Fibroblast of lung (primary cell): ENCODE data around the gene B4GALT7.

Experiments used
- EZH2 ChIP-seq: IDR thresholded peaks from 2 replicates; pipeline ENCODE4 v1.5.1; 2012; ENCODE audit warnings: low read length, control low read depth, mild to moderate bottlenecking; ENCODE audit errors: missing control alignments
- TF ChIP-seq, protein P1 (sequence below), 2 donors: IDR thresholded peaks in 1 of 2; conservative IDR thresholded peaks in 1 of 2; 1 replicate in 1 of 2; 2 replicates in 1 of 2; pipeline ENCODE4 v1.5.1; 2011 to 2012; ENCODE audit warnings: low read length in 2 of 2, control low read depth in 1 of 2, inconsistent platforms in 1 of 2, low read depth in 1 of 2, mild to moderate bottlenecking in 1 of 2

DNA sequence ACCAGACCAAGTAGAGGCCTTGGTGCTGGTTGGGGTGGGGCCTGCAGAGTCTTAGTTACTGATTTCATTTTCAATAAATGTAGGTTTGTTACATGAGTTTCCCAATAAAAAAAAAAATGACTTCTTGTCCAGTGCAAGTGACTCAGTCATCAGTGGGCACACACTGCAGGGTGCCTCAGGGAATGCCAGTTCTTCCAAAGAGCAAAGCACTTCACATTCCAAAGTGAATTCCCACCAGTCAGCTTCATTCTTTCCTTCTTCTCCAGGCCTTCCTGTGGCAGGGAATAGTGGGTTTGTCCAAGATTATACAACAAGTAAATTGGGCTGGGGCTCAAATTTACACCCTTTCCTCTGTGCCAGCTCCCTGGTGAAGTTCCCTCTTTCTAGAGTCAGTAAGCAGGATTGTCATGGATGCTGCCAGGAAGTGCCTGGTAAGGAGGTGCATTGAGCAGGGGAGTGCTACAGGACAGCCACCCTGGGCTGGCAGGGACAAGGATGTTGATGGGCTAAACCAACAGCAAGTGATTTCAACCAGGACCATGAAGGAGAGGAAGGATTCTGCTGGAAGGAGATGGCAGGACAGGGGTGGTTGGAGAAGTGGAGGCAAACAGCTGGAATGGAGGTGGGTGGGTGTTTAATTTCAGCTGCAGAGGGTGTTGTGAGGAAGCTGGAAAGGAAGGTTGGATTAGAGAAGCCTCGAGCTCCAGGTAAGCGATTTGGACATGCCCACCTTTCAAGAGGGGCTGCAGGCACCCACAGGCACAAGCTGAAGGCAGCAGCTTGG lies 3.7 kb upstream of the B4GALT7 start:
- TF ChIP-seq, protein P1, sequence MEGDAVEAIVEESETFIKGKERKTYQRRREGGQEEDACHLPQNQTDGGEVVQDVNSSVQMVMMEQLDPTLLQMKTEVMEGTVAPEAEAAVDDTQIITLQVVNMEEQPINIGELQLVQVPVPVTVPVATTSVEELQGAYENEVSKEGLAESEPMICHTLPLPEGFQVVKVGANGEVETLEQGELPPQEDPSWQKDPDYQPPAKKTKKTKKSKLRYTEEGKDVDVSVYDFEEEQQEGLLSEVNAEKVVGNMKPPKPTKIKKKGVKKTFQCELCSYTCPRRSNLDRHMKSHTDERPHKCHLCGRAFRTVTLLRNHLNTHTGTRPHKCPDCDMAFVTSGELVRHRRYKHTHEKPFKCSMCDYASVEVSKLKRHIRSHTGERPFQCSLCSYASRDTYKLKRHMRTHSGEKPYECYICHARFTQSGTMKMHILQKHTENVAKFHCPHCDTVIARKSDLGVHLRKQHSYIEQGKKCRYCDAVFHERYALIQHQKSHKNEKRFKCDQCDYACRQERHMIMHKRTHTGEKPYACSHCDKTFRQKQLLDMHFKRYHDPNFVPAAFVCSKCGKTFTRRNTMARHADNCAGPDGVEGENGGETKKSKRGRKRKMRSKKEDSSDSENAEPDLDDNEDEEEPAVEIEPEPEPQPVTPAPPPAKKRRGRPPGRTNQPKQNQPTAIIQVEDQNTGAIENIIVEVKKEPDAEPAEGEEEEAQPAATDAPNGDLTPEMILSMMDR (conservative IDR thresholded peaks at IDR 0.05 in 1 of 2, IDR thresholded peaks at IDR 0.05 in 1 of 2; ENCODE audit: low read depth in 1 of 2, low read length in 2 of 2), result no peak
- TF ChIP-seq EZH2, result no peak
